Adrenal gland (tissue), 12 donors: Measurements from ENCODE around the gene ZGLP1. TPM values are rescaled to one million over a fixed set of nuclear protein-coding genes. Genes with fewer than 3 reads are reported as not detected.
A peak's percentile ranks its signal among the peaks of the same experiment; 100 is the strongest.

Experiments
- DNase-seq, 7 donors: peaks; one replicate each; pipeline ENCODE4 v3.0.0-alpha.2; 2019 to 2020
- H3K27ac ChIP-seq, 5 donors: fragments of 200-600 bp; sonication (generic) in 4 of 5; 1 replicate in 3 of 5; 2 replicates in 2 of 5; pipeline versions ENCODE4 v1.5.1 to v1.8.0; 2016 to 2020; ENCODE audit warnings: mild to moderate bottlenecking in 1 of 5
- H3K27me3 ChIP-seq: fragments of 200-600 bp; 2 replicates; pipeline ENCODE4 v1.8.0; 2021
- H3K36me3 ChIP-seq, 2 donors: fragments of 200-600 bp; replicated peaks in 1 of 2; 1 replicate in 1 of 2; 2 replicates in 1 of 2; pipeline versions ENCODE4 v1.5.1 to v1.8.0; 2018 to 2022
- H3K4me1 ChIP-seq, 2 donors: fragments of 200-600 bp; replicated peaks in 1 of 2; 1 replicate in 1 of 2; 2 replicates in 1 of 2; pipeline versions ENCODE4 v1.5.1 to v1.8.0; 2018 to 2021
- H3K4me3 ChIP-seq, 4 donors: fragments of 200-600 bp; sonication (generic) in 3 of 4; one replicate each; pipeline ENCODE4 v1.5.1; 2016 to 2018
- H3K9me3 ChIP-seq, 3 donors: fragments of 200-600 bp; sonication (generic) in 1 of 3; replicated peaks in 1 of 3; 1 replicate in 2 of 3; 2 replicates in 1 of 3; pipeline versions ENCODE4 v1.5.1 to v1.8.0; 2016 to 2021
- POLR2A ChIP-seq, 2 donors: fragments of 450-650 bp; IDR thresholded peaks; one replicate each; pipeline ENCODE4 v1.6.1; 2017; ENCODE audit warnings: antibody characterized with exemption in 2 of 2, mild to moderate bottlenecking in 2 of 2, moderate library complexity in 1 of 2
- WGBS, 4 donors: extraction: QIAGEN DNeasy Blood & Tissue Kit in 2 of 4; methylation state at CpG; one replicate each; pipeline versions ENCODE4 v1.1.5 to v1.1.7; 2013 to 2017; 5-methylcytosine and 5-hydroxymethylcytosine counted together
- intact Hi-C, 2 donors: fragments of 100-400 bp; cut with DNase I; formaldehyde crosslinking; loops; one replicate each; pipeline versions ENCODE4 v1.14.1 to v1.15.0; 2022 to 2023
- polyA plus RNA-seq, 3 donors: library from polyadenylated mRNA; stranded (reverse); fragments of 200-250 nt in 2 of 3; fragments of 350-450 nt in 1 of 3; fragmentation: Illumina TruSeq in 1 of 3; extraction: RNeasy Lipid Tissue Mini Kit (QIAGEN cat#74804) in 1 of 3; gene quantifications; one replicate each; pipeline ENCODE4 v1.2.3, GENCODE V29; 2013 to 2014
- total RNA-seq, 9 donors: library from RNA; depleted of rRNA in 4 of 9; stranded (reverse); fragments of >200 nt in 4 of 9; fragments of 120-200 nt in 1 of 9; fragmentation: NEBNext Ultra II Directional in 1 of 9; extraction: Animal tissue kit (Norgen Biotek cat#: 25700) in 1 of 9; gene quantifications; one replicate each; pipeline versions ENCODE4 v1.1.0 to v1.2.4, GENCODE V29; 2013 to 2023
- TF ChIP-seq, protein P1 (sequence below), 6 experiments: fragments of 450-650 bp in 4 of 6; fragments of 200-600 bp in 2 of 6; sonication (generic) in 1 of 6; IDR thresholded peaks; 1 replicate in 5 of 6; 2 replicates in 1 of 6; pipeline versions ENCODE4 v1.5.1 to v1.8.0; 2016 to 2021; ENCODE audit warnings: antibody characterized with exemption in 6 of 6, mild to moderate bottlenecking in 2 of 6, moderate library complexity in 1 of 6
- donor health status: healthy with polysubstance abuse.
- donor health status: Bipolar disorder and iron deficiency.
- donor health status: DM: yes; HTN: yes; CAD: no.
- donor health status: DM: no; HTN: no; CAD: no.
- donor health status: DM: no; HTN: no; CAD: no.
- donor health status: DM: yes; HTN: yes; CAD: no.

ZGLP1 gene
- total and polyA plus RNA-seq, 12 donors = 0.48 to 38.8 (median 2.8) TPM; not detected in 2

DNA sequence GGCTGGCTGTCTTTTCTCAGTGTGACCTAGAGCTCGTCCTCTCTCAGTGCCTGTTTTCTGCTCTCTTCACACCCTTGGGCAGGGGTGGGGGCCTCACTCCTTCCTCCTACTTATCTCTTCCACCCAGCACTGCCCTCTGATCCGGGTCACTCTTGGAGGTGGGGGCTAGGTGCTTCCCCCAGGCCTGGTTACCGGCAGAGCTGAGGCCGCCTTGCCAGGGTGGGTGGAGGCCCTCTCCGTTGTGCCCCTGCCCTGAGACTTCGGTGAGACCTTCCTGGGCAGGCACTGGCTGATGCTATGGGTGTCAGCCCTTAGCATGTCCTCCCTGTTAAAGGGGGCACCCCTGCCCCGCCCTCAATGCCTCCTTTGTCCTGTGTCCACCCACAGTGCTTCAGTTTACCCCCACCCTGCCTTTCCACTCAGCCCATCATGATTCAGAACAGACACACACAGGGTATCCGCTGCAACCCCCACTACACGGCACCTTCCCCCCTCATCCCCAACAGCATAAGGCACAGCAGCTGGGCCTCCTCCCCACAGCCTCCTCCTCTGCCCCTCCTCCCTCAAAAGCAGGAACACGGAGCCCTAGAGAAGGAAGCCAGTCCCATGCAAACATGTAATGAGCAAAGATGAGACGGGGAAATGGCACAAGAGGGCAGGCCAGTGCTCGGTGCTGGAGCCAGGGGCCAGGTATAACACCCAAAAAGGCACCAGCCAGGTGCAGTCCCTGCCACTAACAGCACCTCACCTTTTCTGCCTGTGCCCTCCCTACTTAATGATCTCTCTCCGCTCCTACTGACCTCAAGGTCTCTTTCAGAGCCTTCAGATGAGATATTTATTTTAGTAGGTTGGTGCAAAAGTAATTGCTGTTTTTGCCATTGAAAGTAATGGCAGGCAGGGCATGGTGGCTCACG is 9.8 kb downstream of the ZGLP1 start:
- peaks cover 22% of the 10 kb centered on the region for H3K27me3 ChIP-seq
- intact Hi-C loops = no loop called here
- H3K36me3 ChIP-seq = no peaks in the 10 kb centered on the region
- no peaks in the 10 kb centered on the region for H3K9me3 ChIP-seq
- H3K4me1 ChIP-seq = peaks cover 0 to 12% of the 10 kb centered on the region in 2 donors
- H3K27ac ChIP-seq = no peak overlapping the region
- TF ChIP-seq, protein P1, sequence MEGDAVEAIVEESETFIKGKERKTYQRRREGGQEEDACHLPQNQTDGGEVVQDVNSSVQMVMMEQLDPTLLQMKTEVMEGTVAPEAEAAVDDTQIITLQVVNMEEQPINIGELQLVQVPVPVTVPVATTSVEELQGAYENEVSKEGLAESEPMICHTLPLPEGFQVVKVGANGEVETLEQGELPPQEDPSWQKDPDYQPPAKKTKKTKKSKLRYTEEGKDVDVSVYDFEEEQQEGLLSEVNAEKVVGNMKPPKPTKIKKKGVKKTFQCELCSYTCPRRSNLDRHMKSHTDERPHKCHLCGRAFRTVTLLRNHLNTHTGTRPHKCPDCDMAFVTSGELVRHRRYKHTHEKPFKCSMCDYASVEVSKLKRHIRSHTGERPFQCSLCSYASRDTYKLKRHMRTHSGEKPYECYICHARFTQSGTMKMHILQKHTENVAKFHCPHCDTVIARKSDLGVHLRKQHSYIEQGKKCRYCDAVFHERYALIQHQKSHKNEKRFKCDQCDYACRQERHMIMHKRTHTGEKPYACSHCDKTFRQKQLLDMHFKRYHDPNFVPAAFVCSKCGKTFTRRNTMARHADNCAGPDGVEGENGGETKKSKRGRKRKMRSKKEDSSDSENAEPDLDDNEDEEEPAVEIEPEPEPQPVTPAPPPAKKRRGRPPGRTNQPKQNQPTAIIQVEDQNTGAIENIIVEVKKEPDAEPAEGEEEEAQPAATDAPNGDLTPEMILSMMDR (IDR thresholded peaks at IDR 0.05) = no peak
- no peak for TF ChIP-seq POLR2A (IDR thresholded peaks at IDR 0.05)
- WGBS, 4 donors = 41 to 42% (median 41%) methylated on average over 12 to 14 of the region's 14 CpGs
- no peak overlapping the region for H3K4me3 ChIP-seq
- DNase-seq = no peak

DNA sequence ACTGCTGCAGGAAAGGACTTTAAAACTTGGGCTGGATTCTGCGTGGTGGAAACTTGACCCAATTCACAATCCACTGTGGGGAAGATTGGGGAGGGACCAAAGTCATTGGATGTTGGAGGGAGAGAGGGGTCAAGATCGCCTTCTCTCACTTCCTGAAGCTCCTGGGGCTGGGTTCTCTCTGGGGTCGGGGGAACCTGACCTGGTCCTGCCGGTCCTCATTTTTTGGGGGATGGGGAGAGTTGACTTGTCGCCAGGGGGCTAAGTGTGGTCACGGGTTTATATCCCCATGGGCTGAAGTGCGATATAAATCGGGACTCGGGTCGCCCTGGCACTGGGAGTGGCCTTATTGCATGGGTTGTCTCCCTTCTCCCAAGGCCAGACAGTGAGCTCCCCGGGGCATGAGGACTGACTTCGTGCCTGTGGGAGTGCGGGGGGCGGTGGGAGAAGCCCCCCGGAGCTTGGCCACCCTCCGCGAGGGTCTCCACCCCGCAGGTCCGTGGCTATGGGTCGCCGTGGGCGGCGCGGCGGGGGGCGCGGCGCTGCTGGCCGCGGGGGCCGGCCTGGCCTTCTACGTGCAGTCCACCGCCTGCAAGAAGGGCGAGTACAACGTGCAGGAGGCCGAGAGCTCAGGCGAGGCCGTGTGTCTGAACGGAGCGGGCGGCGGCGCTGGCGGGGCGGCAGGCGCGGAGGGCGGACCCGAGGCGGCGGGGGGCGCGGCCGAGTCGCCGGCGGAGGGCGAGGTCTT is 13.6 kb downstream of the ZGLP1 start:
- peaks cover 3 to 32% of the 10 kb centered on the region in 2 donors for H3K4me1 ChIP-seq
- intact Hi-C loops = no loop called here
- H3K4me3 ChIP-seq = peak overlapping the region in 1 of 4 donors; percentile 31
- H3K9me3 ChIP-seq = no peaks in the 10 kb centered on the region
- TF ChIP-seq, protein P1 (IDR thresholded peaks at IDR 0.05) = no peak
- TF ChIP-seq POLR2A (IDR thresholded peaks at IDR 0.05) = no peak
- no peak overlapping the region for H3K27ac ChIP-seq
- no peak for DNase-seq
- H3K36me3 ChIP-seq = no peaks in the 10 kb centered on the region
- peaks cover 55% of the 10 kb centered on the region for H3K27me3 ChIP-seq
- WGBS, 4 donors = 3 to 15% (median 7%) methylated on average over 13 to 58 of the region's 58 CpGs

DNA sequence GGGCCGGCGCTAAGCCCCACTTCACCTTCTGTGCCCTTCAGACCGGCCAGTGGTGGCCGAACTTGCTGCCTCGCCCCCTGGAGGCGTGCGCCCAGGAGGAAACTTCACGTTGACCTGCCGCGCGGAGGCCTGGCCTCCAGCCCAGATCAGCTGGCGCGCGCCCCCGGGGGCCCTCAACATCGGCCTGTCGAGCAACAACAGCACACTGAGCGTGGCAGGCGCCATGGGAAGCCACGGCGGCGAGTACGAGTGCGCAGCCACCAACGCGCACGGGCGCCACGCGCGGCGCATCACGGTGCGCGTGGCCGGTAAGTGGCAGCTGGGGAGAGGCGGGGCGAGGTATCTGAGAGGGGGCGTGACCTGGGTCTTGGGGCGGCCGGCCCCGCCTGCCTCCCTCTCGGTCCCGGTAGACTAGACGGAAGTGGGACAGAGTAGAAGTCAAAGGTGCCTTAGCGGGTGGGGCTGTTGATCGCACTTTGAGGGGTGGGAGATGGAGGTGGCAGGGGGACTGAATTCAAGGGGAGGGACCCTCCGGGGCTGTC is 14.2 kb downstream of the ZGLP1 start:
- H3K27me3 ChIP-seq = peaks cover 61% of the 10 kb centered on the region
- H3K36me3 ChIP-seq = no peaks in the 10 kb centered on the region
- peaks cover 9 to 38% of the 10 kb centered on the region in 2 donors for H3K4me1 ChIP-seq
- no peaks in the 10 kb centered on the region for H3K9me3 ChIP-seq
- no peak overlapping the region for H3K27ac ChIP-seq
- H3K4me3 ChIP-seq = peak overlapping the region in 1 of 4 donors; percentile 31
- DNase-seq = no peak
- intact Hi-C loops = no loop called here
- WGBS, 4 donors = 2 to 7% (median 4%) methylated on average over 8 to 48 of the region's 48 CpGs
- TF ChIP-seq, protein P1 (IDR thresholded peaks at IDR 0.05) = no peak
- no peak for TF ChIP-seq POLR2A (IDR thresholded peaks at IDR 0.05)

DNA sequence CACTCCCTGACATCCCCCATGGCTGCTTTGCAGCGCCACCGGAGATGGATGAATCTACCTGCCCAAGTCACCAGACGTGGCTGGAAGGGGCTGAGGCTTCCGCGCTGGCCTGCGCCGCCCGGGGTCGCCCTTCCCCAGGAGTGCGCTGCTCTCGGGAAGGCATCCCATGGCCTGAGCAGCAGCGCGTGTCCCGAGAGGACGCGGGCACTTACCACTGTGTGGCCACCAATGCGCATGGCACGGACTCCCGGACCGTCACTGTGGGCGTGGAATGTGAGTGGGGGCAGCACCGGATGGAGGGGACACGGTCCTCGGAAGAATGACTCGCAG is 15.3 kb downstream of the ZGLP1 start:
- no peak overlapping the region for H3K4me3 ChIP-seq
- no peaks in the 10 kb centered on the region for H3K9me3 ChIP-seq
- TF ChIP-seq POLR2A (IDR thresholded peaks at IDR 0.05) = no peak
- TF ChIP-seq, protein P1 (IDR thresholded peaks at IDR 0.05) = no peak
- DNase-seq = no peak
- H3K4me1 ChIP-seq = peaks cover 17 to 48% of the 10 kb centered on the region in 2 donors
- no peaks in the 10 kb centered on the region for H3K36me3 ChIP-seq
- peaks cover 68% of the 10 kb centered on the region for H3K27me3 ChIP-seq
- WGBS, 4 donors = 7 to 43% (median 16%) methylated on average over 3 to 25 of the region's 25 CpGs
- no peak overlapping the region for H3K27ac ChIP-seq
- intact Hi-C loops = no loop called here
